Naive thymus-derived CD8-positive, alpha-beta T cell (primary cell): ENCODE results near the gene MSX1. TPM values are rescaled to one million over a fixed set of nuclear protein-coding genes. Genes with fewer than 3 reads are reported as not detected.

ENCODE experiments used
- polyA plus RNA-seq, 3 donors: library from polyadenylated mRNA; unstranded; fragments of 300-500 nt; fragmentation: Illumina TruSeq; gene quantifications; one replicate each; pipeline ENCODE4 v1.2.3, GENCODE V29; 2021
- total RNA-seq, 8 experiments: library from RNA in 2 of 8; stranded (reverse) in 2 of 8; gene quantifications; one replicate each; pipeline ENCODE4 v1.2.3 and lab custom pipeline; 2021 to 2026

The MSX1 gene
- total and polyA plus RNA-seq, 5 experiments from 2014 or later: not detected

Other genes starting within 250 kb of the MSX1 start
- not detected for gene CYTL1, start 159.8 kb downstream of the MSX1 start, total RNA-seq
- not detected for gene CYTL1, start 159.8 kb downstream of the MSX1 start, polyA plus RNA-seq
- gene STK32B, start 191.8 kb downstream of the MSX1 start, total RNA-seq: not detected
- not detected for gene STK32B, start 191.8 kb downstream of the MSX1 start, polyA plus RNA-seq